ENCODE measurements around the gene NUDT9.

- TF ChIP-seq CTCF (conservative IDR thresholded peaks at IDR 0.05) (no peak), ZFX (IDR thresholded peaks at IDR 0.05) (no peak)
Measured at GRCh38 chr4:87499403-87500091, 77.2 kb downstream of the NUDT9 start.

Measured in C4-2B (cell line).